HepG2 (cell line): ENCODE results near the gene RAE1. TPM values are rescaled to one million over a fixed set of nuclear protein-coding genes. Genes with fewer than 3 reads are reported as not detected.
A peak's percentile ranks its signal among the peaks of the same experiment; 100 is the strongest.

Experiments used
- ATAC-seq: fragments of 200-7000 bp; cut with Tn5 transposase; 3 replicates; pipeline ENCODE4 v1.9.1; 2020; ENCODE audit warnings: mild to moderate bottlenecking, moderate library complexity
- BruUV-seq: library from RNA; stranded (reverse); fragments of 400-500 nt; replicated peaks from 2 replicates; lab custom pipeline; 2021; lab: Mats Ljungman, UMichigan
- CTCF ChIA-PET: fragments of 300-600 bp; formaldehyde crosslinking; extraction: SDS; loops from one replicate; lab custom pipeline; 2021; ENCODE audit warnings: low total read pairs, inconsistent platforms, low intra/inter-chr PET ratio; lab: Yijun Ruan, JAX
- POLR2A ChIA-PET: fragments of 350-600 bp; sonication (Branson Sonifier 250); formaldehyde crosslinking; loops from one replicate; lab custom pipeline; 2020; ENCODE audit warnings: antibody characterized with exemption, inconsistent platforms; lab: Yijun Ruan, JAX
- DNase-seq: peaks from one replicate; pipeline ENCODE4 v3.0.0-alpha.2; 2015; ENCODE audit warnings: low spot score
- FAIRE-seq: peaks from 3 replicates; lab custom pipeline; 2011; peaks lifted over from hg19 to GRCh38; lab: Jason Lieb, UNC
- H2AFZ ChIP-seq: one replicate; pipeline ENCODE4 v1.6.1; 2011; ENCODE audit warnings: low read length, inconsistent platforms
- H3K27ac ChIP-seq: fragments of 300-600 bp; 3 replicates; pipeline ENCODE4 v1.8.0; 2011; ENCODE audit warnings: mixed run types, mild to moderate bottlenecking, mixed read lengths, low read length, inconsistent platforms; ENCODE audit not compliant: insufficient read depth; ENCODE audit errors: extremely low read length
- H3K27me3 ChIP-seq, 2 experiments: fragments of 200-600 bp in 1 of 2; 2 replicates in 1 of 2; 3 replicates in 1 of 2; pipeline versions ENCODE4 v1.6.0 to v1.8.0; 2011; ENCODE audit warnings: low read length in 2 of 2, mild to moderate bottlenecking in 2 of 2, moderate library complexity in 2 of 2, inconsistent platforms in 1 of 2; ENCODE audit not compliant: insufficient read depth in 2 of 2, control insufficient read depth in 1 of 2
- H3K36me3 ChIP-seq, 2 experiments: fragments of 200-600 bp in 1 of 2; replicated peaks in 1 of 2; 2 replicates in 1 of 2; 3 replicates in 1 of 2; pipeline versions ENCODE4 v1.5.1 to v1.8.0; 2011; ENCODE audit warnings: low read length in 2 of 2, inconsistent platforms in 1 of 2; ENCODE audit not compliant: insufficient read depth in 2 of 2, control insufficient read depth in 1 of 2
- H3K4me1 ChIP-seq: 2 replicates; pipeline ENCODE4 v1.5.1; 2012; ENCODE audit warnings: low read length, inconsistent platforms; ENCODE audit not compliant: insufficient read depth
- H3K4me2 ChIP-seq: 2 replicates; pipeline ENCODE4 v1.6.0; 2011; ENCODE audit warnings: low read depth, low read length, inconsistent platforms
- H3K4me3 ChIP-seq, 3 experiments: fragments of 200-600 bp in 1 of 3; sonication (generic), shearing (Covaris generic) in 1 of 3; replicated peaks in 1 of 3; 2 replicates each; pipeline ENCODE4 v1.5.1; 2011 to 2016; ENCODE audit warnings: low read length in 3 of 3, inconsistent platforms in 2 of 3, low read depth in 2 of 3, mild to moderate bottlenecking in 2 of 3, control low read depth in 1 of 3, mixed read lengths in 1 of 3; ENCODE audit not compliant: insufficient read depth in 1 of 3
- H3K79me2 ChIP-seq: one replicate; pipeline ENCODE4 v1.6.1; 2011; ENCODE audit warnings: low read length, inconsistent platforms; ENCODE audit not compliant: insufficient read depth
- H3K9ac ChIP-seq: 2 replicates; pipeline ENCODE4 v1.6.0; 2011; ENCODE audit warnings: mild to moderate bottlenecking, low read depth, low read length, inconsistent platforms; ENCODE audit not compliant: insufficient read depth
- H3K9me3 ChIP-seq: 2 replicates; pipeline ENCODE4 v1.5.1; 2012; ENCODE audit warnings: mild to moderate bottlenecking, low read length
- H4K20me1 ChIP-seq: 2 replicates; pipeline ENCODE4 v1.6.0; 2011; ENCODE audit warnings: inconsistent platforms, mild to moderate bottlenecking, low read length, moderate library complexity; ENCODE audit not compliant: insufficient read depth
- AGO1 ChIP-seq: fragments of 200-400 bp; formaldehyde crosslinking; IDR thresholded peaks from 2 replicates; pipeline ENCODE4 v1.6.1; 2017; ENCODE audit warnings: mild to moderate bottlenecking, low read depth, low read length, moderate library complexity; ENCODE audit not compliant: poor library complexity, severe bottlenecking
- SAFB2 ChIP-seq: sonication (generic); formaldehyde crosslinking; IDR thresholded peaks from 2 replicates; pipeline ENCODE4 v1.5.1; 2020; ENCODE audit warnings: missing genetic modification reagents, low read depth, mild to moderate bottlenecking, borderline replicate concordance
- ZNF746 ChIP-seq: sonication (generic); formaldehyde crosslinking; IDR thresholded peaks from 2 replicates; pipeline ENCODE4 v1.8.0; 2022; ENCODE audit warnings: mild to moderate bottlenecking, missing genetic modification reagents
- WGBS: methylation state at CpG from one replicate; pipeline ENCODE4 v1.1.6; 2017; ENCODE audit warnings: low lambda C conversion rate; 5-methylcytosine and 5-hydroxymethylcytosine counted together
- in situ Hi-C: cut with HindIII; loops from 2 replicates; pipeline ENCODE4 v1.10.0; 2017; ENCODE audit warnings: low pct_unique_long_range_greater_than_20kb; ENCODE audit not compliant: extremely low pct_ligation_motif_present
- intact Hi-C: fragments of 100-400 bp; cut with micrococcal nuclease; formaldehyde crosslinking; loops from one replicate; pipeline ENCODE4 v1.10.0; 2022; ENCODE audit not compliant: unreplicated experiment
- polyA plus RNA-seq, 8 experiments: library from polyadenylated mRNA; depleted of rRNA in 3 of 8; stranded (reverse) in 7 of 8; unstranded in 1 of 8; fragments of >200 nt; fragmentation: Illumina TruSeq in 4 of 8; extraction: Trizol in 4 of 8; gene quantifications; 2 replicates each; pipeline versions ENCODE4 v1.2.1 to v1.2.3, GENCODE V29; 2011 to 2016; ENCODE audit warnings: low read depth in 4 of 8, missing spikeins in 1 of 8, mixed read lengths in 1 of 8; ENCODE audit not compliant: insufficient read depth in 1 of 8
- total RNA-seq, 5 experiments: library from RNA; depleted of rRNA; stranded (reverse); fragments of >200 nt; fragmentation: Illumina TruSeq; extraction: Trizol; gene quantifications; 2 replicates each; pipeline ENCODE4 v1.2.3, GENCODE V29; 2016; ENCODE audit warnings: low read depth in 1 of 5
- TF ChIP-seq, protein P1 (sequence below): sonication (generic); formaldehyde crosslinking; IDR thresholded peaks from 2 replicates; pipeline ENCODE4 v1.5.0; 2020; ENCODE audit warnings: missing genetic modification reagents, mild to moderate bottlenecking, borderline replicate concordance
- TF ChIP-seq, protein P2 (sequence below): sonication (generic); formaldehyde crosslinking; IDR thresholded peaks from 2 replicates; pipeline ENCODE4 v1.5.1; 2020; ENCODE audit warnings: missing genetic modification reagents, mild to moderate bottlenecking, borderline replicate concordance
- TF ChIP-seq, protein P3 (sequence below): sonication (generic); formaldehyde crosslinking; IDR thresholded peaks from 2 replicates; pipeline ENCODE4 v1.9.0; 2022; ENCODE audit warnings: missing genetic modification reagents, mild to moderate bottlenecking, borderline replicate concordance
- TF ChIP-seq, protein P4 (sequence below): IDR thresholded peaks from 2 replicates; pipeline ENCODE4 v1.6.1; 2012; ENCODE audit warnings: inconsistent platforms
- TF ChIP-seq, protein P5 (sequence below): sonication (generic); formaldehyde crosslinking; IDR thresholded peaks from 2 replicates; pipeline ENCODE4 v1.8.1; 2022; ENCODE audit warnings: low read depth, mild to moderate bottlenecking, missing genetic modification reagents
- TF ChIP-seq, protein P6 (sequence below): sonication (generic); formaldehyde crosslinking; IDR thresholded peaks from 2 replicates; pipeline ENCODE4 v1.4.0; 2020; ENCODE audit warnings: mild to moderate bottlenecking, missing genetic modification reagents
- TF ChIP-seq, protein P7 (sequence below): sonication (generic); formaldehyde crosslinking; IDR thresholded peaks from 2 replicates; pipeline ENCODE4 v1.5.1; 2020; ENCODE audit warnings: mild to moderate bottlenecking, missing genetic modification reagents, borderline replicate concordance

RAE1 gene
- total and polyA plus RNA-seq, 2 of the 13 experiments (the other 11 are each of a cell fraction or from before 2014, with no cell fraction given) = 36.1 to 72.9 TPM

DNA sequence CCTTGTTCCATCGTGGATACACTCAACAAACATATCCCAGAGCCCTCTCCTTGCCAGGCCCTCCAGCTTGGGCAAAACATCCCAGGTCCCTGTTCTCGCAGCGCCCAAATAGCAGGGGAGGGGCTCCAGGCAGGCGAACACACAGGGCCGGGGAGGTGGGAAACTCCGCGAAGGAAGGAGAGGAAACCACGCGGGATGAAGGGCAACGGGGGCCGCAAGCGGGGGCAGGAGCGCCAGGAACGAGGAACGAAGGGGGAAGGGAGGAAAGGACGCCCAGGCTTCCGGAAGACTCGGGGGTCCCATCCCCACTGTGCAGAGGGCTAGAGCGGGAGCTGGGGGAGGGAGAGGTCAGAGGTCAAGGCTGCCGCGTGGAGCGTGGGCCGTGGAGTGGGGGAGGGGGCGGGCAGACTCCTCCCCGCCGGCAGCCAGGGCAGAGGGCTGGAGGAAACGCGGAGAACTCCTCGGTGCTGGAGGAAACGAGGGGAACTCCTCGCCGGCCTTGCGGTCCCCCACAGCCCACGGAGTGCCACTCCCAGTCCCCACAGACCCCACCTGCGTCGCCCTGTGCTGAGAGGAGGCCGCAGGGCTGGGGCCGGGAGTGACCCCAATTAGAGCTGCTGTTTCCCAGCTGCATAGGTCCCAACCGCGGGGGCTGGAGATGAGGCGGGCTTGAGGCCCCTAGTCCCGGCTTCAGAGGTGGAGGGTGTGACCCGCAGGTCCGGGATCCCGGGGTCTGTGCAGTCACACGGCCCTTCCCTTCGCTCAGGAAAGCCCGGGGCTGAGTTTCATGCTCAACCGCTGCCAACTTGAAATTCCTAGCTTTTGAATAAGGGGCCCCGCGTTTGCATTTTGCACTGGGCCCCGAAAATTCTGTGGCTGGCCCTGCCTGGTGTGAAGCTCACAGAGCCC is 38.9 kb downstream of the RAE1 start:
- no peaks in the 10 kb centered on the region for H3K27me3 ChIP-seq
- in situ Hi-C loops = loop anchor here (10.0 to 25.0 kb wide), 2 partner anchors 195 to 822 kb away; no protein-coding TSS in a partner anchor
- 80% methylated on average over 52 of the region's 52 CpGs for WGBS
- DNase-seq (no peak), FAIRE-seq (no peak), ATAC-seq (peak; percentile 1; the same call in 2 of the 3 replicates)
- intact Hi-C loops = loop anchor here (2.0 kb wide), 2 partner anchors 39 to 41 kb away; partner anchors contain the start of gene RAE1
- no peaks in the 10 kb centered on the region; the same call in 1 of the 2 replicates for H4K20me1 ChIP-seq
- BruUV-seq = no TSS peak
- ChIA-PET CTCF (interaction anchor here (1.6 kb wide), 1 partner anchor 105 kb away, joined by 3 read pairs; no protein-coding TSS in a partner anchor), POLR2A (interaction anchor here (0.8 to 1.5 kb wide), 3 partner anchors 39 to 45 kb away, joined by 3 read pairs; no protein-coding TSS in a partner anchor)
- H3K4me2 ChIP-seq = peak overlapping the region; percentile 70
- no peak overlapping the region for H2AFZ ChIP-seq
- peaks cover 12% of the 10 kb centered on the region for H3K79me2 ChIP-seq
- peak overlapping the region in 2 of 3 experiments; percentile 29 to 57; a peak in 4 of 6 replicates for H3K4me3 ChIP-seq
- peaks cover 37% of the 10 kb centered on the region for H3K4me1 ChIP-seq
- peak overlapping the region; percentile 67 for H3K9ac ChIP-seq
- H3K36me3 ChIP-seq = peaks cover 1 to 19% of the 10 kb centered on the region in 2 experiments; a peak in 4 of 5 replicates
- peak overlapping the region; percentile 53 for H3K27ac ChIP-seq
- H3K9me3 ChIP-seq = no peaks in the 10 kb centered on the region
- TF ChIP-seq, protein P1, sequence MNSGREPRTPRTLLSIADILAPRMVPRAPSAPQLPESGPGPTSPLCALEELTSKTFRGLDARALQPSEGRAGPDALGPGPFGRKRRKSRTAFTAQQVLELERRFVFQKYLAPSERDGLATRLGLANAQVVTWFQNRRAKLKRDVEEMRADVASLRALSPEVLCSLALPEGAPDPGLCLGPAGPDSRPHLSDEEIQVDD (CRISPR knock-in tag) = 0 out of 2 replicates have a peak, but pooled peaks have one; percentile 51
- TF ChIP-seq, protein P2, sequence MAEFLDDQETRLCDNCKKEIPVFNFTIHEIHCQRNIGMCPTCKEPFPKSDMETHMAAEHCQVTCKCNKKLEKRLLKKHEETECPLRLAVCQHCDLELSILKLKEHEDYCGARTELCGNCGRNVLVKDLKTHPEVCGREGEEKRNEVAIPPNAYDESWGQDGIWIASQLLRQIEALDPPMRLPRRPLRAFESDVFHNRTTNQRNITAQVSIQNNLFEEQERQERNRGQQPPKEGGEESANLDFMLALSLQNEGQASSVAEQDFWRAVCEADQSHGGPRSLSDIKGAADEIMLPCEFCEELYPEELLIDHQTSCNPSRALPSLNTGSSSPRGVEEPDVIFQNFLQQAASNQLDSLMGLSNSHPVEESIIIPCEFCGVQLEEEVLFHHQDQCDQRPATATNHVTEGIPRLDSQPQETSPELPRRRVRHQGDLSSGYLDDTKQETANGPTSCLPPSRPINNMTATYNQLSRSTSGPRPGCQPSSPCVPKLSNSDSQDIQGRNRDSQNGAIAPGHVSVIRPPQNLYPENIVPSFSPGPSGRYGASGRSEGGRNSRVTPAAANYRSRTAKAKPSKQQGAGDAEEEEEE (CRISPR knock-in tag) = 0 out of 2 replicates have a peak, but pooled peaks have one; percentile 4
- TF ChIP-seq SAFB2 (CRISPR knock-in tag) = no peak
- TF ChIP-seq, protein P3, sequence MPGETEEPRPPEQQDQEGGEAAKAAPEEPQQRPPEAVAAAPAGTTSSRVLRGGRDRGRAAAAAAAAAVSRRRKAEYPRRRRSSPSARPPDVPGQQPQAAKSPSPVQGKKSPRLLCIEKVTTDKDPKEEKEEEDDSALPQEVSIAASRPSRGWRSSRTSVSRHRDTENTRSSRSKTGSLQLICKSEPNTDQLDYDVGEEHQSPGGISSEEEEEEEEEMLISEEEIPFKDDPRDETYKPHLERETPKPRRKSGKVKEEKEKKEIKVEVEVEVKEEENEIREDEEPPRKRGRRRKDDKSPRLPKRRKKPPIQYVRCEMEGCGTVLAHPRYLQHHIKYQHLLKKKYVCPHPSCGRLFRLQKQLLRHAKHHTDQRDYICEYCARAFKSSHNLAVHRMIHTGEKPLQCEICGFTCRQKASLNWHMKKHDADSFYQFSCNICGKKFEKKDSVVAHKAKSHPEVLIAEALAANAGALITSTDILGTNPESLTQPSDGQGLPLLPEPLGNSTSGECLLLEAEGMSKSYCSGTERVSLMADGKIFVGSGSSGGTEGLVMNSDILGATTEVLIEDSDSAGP = peak; percentile 59
- TF ChIP-seq, protein P4, sequence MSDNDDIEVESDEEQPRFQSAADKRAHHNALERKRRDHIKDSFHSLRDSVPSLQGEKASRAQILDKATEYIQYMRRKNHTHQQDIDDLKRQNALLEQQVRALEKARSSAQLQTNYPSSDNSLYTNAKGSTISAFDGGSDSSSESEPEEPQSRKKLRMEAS = peak; percentile 37; the same call in 1 of the 2 replicates
- TF ChIP-seq, protein P5, sequence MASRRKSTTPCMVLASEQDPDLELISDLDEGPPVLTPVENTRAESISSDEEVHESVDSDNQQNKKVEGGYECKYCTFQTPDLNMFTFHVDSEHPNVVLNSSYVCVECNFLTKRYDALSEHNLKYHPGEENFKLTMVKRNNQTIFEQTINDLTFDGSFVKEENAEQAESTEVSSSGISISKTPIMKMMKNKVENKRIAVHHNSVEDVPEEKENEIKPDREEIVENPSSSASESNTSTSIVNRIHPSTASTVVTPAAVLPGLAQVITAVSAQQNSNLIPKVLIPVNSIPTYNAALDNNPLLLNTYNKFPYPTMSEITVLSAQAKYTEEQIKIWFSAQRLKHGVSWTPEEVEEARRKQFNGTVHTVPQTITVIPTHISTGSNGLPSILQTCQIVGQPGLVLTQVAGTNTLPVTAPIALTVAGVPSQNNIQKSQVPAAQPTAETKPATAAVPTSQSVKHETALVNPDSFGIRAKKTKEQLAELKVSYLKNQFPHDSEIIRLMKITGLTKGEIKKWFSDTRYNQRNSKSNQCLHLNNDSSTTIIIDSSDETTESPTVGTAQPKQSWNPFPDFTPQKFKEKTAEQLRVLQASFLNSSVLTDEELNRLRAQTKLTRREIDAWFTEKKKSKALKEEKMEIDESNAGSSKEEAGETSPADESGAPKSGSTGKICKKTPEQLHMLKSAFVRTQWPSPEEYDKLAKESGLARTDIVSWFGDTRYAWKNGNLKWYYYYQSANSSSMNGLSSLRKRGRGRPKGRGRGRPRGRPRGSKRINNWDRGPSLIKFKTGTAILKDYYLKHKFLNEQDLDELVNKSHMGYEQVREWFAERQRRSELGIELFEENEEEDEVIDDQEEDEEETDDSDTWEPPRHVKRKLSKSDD (CRISPR knock-in tag) = peak; percentile 74; the same call in 1 of the 2 replicates
- no peak for TF ChIP-seq ZNF746 (CRISPR knock-in tag)
- TF ChIP-seq, protein P6, sequence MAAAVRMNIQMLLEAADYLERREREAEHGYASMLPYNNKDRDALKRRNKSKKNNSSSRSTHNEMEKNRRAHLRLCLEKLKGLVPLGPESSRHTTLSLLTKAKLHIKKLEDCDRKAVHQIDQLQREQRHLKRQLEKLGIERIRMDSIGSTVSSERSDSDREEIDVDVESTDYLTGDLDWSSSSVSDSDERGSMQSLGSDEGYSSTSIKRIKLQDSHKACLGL (CRISPR knock-in tag) = peak; percentile 17; the same call in 1 of the 2 replicates
- TF ChIP-seq AGO1 = peak; percentile 72
- TF ChIP-seq, protein P7, sequence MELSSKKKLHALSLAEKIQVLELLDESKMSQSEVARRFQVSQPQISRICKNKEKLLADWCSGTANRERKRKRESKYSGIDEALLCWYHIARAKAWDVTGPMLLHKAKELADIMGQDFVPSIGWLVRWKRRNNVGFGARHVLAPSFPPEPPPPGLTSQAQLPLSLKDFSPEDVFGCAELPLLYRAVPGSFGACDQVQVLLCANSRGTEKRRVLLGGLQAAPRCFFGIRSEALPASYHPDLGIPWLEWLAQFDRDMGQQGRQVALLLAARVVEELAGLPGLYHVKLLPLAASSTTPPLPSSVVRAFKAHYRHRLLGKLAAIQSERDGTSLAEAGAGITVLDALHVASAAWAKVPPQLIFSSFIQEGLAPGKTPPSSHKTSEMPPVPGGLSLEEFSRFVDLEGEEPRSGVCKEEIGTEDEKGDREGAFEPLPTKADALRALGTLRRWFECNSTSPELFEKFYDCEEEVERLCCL (CRISPR knock-in tag) = no peak
